ENCODE measurements around the gene MRPL55.

Gene MRPL55

DNA sequence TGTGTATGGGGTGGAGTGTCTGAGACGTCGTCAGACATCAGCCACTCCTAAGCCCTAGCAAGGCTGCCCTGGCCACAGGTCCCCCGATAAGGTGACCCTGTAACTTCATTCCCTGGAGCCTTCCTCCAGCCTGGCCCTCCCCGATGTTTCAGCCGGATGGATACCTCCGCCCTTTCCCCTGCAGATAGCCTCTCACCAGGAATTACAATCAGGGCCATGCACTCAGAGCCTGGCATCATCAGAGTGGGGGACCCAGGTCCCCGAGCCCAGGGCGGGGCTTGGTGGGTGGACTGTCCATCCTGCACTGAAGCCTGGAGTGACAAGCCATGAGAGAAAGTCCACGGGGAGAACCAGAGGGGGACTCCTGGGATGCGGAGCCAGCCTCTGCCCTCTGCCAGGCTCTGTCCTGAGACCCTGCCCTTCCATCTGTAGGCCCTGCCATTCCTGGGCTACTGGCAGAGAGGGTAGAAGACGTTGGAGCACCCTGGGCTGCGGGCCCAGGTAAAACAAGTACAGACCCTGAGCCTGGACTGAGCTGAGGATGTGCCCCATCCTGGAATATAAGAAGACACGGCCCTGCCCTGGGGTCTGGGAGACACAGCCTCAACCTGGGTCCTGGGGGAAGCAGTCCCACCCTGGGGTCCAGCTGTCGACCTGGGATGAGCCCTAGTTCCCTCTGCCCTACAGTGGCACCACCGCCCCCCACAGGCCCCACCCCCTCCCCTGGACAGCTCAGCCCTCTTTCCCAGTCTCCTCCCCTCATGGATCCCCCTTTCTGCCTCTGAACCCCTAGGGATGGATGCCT is 43.4 kb downstream of the MRPL55 start:
- Histone ChIP-seq H3K18ac (ENCODE audit: low read length) (no peak overlapping the region), H3K27me3 (ENCODE audit: insufficient read depth, low read length, poor library complexity) (peaks cover 8% of the 10 kb centered on the region), H3K4me1 (ENCODE audit: control insufficient read depth, low read depth, low read length) (peaks cover 6% of the 10 kb centered on the region), H3K79me2 (ENCODE audit: control insufficient read depth, insufficient read depth, low read length) (no peaks in the 10 kb centered on the region), H2BK120ac (ENCODE audit: low read depth, low read length) (no peak overlapping the region), H3K9ac (ENCODE audit: low read length) (no peak overlapping the region), H3K4me3 (ENCODE audit: low read length) (no peak overlapping the region), H3K56ac (ENCODE audit: low read length) (peak overlapping the region; percentile 34), H2BK15ac (replicated peaks; ENCODE audit: low read depth) (no peak overlapping the region), H3K36me3 (ENCODE audit: control insufficient read depth, insufficient read depth, low read length) (no peaks in the 10 kb centered on the region), H4K8ac (ENCODE audit: low read depth, low read length) (no peak overlapping the region), H2BK5ac (ENCODE audit: low read length) (no peak overlapping the region), H2AK5ac (ENCODE audit: low read length) (no peak overlapping the region), H3K79me1 (ENCODE audit: low read length) (no peaks in the 10 kb centered on the region), H3K23ac (ENCODE audit: low read length) (no peak overlapping the region), H3K27ac (ENCODE audit: low read depth, low read length) (no peak overlapping the region), H3K4ac (ENCODE audit: low read depth, low read length) (no peak overlapping the region), H4K5ac (ENCODE audit: low read length) (no peak overlapping the region), H3K4me2 (ENCODE audit: low read length) (no peak overlapping the region)
- no peak for DNase-seq
- no CpG with 5 or more reads among the region's 15 CpGs for WGBS (ENCODE audit: extremely low coverage, insufficient coverage, low lambda C conversion rate)

DNA sequence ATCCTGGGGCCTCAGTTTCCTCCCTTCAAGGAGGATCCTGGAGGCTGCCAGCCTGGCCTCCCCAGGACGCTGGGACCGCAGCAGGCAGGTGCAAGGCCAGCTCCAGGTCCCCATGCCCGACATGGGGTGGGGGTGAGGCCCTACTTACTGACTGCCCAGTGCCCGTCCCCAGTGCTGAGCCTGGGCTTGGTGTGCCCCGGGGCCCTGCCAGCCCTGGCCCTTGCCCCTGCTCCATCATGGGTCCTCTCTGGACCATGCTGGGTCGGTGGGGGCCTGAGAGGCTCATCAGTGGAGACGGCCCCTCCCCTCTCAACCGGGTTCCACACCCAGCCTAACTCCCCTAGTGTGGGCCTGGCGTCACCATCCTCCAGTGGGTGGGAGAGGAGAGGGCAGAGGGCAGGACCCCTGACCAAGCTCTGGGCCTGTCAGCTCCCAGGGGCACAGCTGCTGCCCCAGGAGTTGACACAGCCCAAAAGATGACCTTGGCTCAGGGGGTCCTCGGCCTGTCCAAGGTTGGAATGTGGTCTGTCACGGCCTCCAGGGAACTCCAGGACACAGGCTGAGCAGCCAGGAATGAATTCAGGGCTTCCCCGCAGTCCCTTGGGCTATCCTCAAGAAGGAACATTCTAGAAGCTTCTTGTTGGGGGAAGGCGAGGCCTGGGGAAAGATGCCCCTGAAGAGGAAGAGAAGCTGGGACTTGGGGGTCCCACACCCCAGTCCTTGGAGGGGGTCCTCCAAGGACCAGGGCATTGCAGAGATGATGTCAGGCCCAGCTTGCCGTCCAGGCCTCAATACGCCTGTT is 44.2 kb downstream of the MRPL55 start:
- H3K4me2 ChIP-seq (ENCODE audit: low read length), result no peak overlapping the region
- H3K27ac ChIP-seq (ENCODE audit: low read depth, low read length), result no peak overlapping the region
- no peak overlapping the region for H2BK5ac ChIP-seq (ENCODE audit: low read length)
- H3K4ac ChIP-seq (ENCODE audit: low read depth, low read length), result no peak overlapping the region
- peak overlapping the region; percentile 34 for H3K56ac ChIP-seq (ENCODE audit: low read length)
- H3K79me2 ChIP-seq (ENCODE audit: control insufficient read depth, insufficient read depth, low read length), result no peaks in the 10 kb centered on the region
- DNase-seq, result no peak
- H3K27me3 ChIP-seq (ENCODE audit: insufficient read depth, low read length, poor library complexity), result peaks cover 5% of the 10 kb centered on the region
- no peak overlapping the region for H4K5ac ChIP-seq (ENCODE audit: low read length)
- H2BK15ac ChIP-seq (replicated peaks; ENCODE audit: low read depth), result no peak overlapping the region
- no peak overlapping the region for H3K23ac ChIP-seq (ENCODE audit: low read length)
- peaks cover 6% of the 10 kb centered on the region for H3K4me1 ChIP-seq (ENCODE audit: control insufficient read depth, low read depth, low read length)
- H3K79me1 ChIP-seq (ENCODE audit: low read length), result no peaks in the 10 kb centered on the region
- no peak overlapping the region for H4K8ac ChIP-seq (ENCODE audit: low read depth, low read length)
- H3K18ac ChIP-seq (ENCODE audit: low read length), result no peak overlapping the region
- no peak overlapping the region for H2AK5ac ChIP-seq (ENCODE audit: low read length)
- H3K9ac ChIP-seq (ENCODE audit: low read length), result no peak overlapping the region
- H2BK120ac ChIP-seq (ENCODE audit: low read depth, low read length), result no peak overlapping the region
- H3K36me3 ChIP-seq (ENCODE audit: control insufficient read depth, insufficient read depth, low read length), result no peaks in the 10 kb centered on the region
- no peak overlapping the region for H3K4me3 ChIP-seq (ENCODE audit: low read length)
- WGBS (ENCODE audit: extremely low coverage, insufficient coverage, low lambda C conversion rate), result no CpG with 5 or more reads among the region's 15 CpGs

DNA sequence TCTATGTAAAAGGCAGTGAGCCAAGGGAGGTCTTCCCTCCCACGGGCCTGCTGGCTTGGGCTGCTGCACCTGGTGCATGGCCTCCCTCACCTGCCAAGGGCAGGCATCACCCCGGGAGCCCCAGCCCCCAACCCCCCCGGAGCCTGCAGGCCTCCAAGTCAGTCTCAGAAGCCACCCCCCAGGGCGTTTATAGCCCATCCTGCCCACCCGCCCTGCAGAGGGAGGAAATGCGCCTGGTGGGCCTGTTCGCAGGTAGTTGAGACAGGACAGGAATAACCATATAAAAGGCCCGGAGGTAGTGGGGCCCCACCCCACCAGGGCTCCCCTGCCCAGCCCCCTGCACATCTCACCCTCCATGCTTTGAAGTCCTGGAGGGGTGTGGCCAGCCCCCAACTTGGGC is 44.8 kb downstream of the MRPL55 start:
- DNase-seq, result no peak

DNA sequence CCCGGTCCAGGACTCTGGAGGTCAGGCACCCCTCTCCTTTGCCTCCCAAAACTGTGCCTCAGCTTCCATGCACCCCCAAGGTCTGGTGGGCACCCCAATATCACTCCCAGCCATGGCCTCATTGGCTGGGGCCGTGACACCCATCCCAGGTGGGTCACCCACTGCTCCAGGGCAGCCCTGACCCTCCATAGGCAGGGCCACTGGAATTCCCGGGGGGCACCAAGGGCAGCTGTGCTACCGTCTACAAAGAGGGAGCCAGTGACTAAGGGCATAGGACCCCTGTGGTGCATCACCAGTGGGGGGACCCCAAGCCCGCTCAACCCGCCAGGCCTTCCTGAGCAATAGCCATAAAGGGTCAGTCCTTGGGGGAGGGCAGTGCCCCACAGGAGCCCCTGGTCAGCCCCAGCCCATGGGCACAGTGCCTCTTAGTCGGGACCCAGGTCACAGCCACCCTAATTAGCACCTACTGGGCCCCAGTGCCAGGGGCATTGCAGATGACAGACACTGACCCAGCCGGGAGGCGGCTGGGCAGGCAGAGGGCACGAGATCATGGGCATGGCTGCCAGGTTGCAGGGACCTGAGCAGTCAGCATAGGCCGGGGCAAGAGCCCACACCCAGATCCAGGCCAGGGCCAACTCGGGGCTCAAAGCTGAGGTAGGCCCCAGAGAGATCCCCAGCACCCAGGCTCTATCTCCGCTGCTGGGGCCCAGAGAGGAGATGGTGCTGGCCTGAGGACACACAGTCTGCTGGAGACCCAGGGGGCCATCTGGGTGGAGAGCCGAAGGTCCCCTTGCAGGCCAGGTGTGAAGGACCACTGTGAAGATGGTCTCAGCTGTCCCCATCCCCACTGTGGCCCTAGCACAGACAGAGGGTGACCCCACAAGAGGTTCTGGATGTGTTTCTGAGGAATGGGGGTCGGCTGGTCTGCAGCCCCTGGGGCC is 45.6 kb downstream of the MRPL55 start:
- H4K5ac ChIP-seq (ENCODE audit: low read length), result no peak overlapping the region
- H3K4me2 ChIP-seq (ENCODE audit: low read length), result no peak overlapping the region
- H3K4me3 ChIP-seq (ENCODE audit: low read length), result no peak overlapping the region
- no peak overlapping the region for H2AK5ac ChIP-seq (ENCODE audit: low read length)
- no peaks in the 10 kb centered on the region for H3K79me2 ChIP-seq (ENCODE audit: control insufficient read depth, insufficient read depth, low read length)
- H3K27ac ChIP-seq (ENCODE audit: low read depth, low read length), result no peak overlapping the region
- H2BK15ac ChIP-seq (replicated peaks; ENCODE audit: low read depth), result no peak overlapping the region
- H3K36me3 ChIP-seq (ENCODE audit: control insufficient read depth, insufficient read depth, low read length), result no peaks in the 10 kb centered on the region
- no peak overlapping the region for H3K23ac ChIP-seq (ENCODE audit: low read length)
- H3K4ac ChIP-seq (ENCODE audit: low read depth, low read length), result no peak overlapping the region
- peaks cover 6% of the 10 kb centered on the region for H3K4me1 ChIP-seq (ENCODE audit: control insufficient read depth, low read depth, low read length)
- H3K9ac ChIP-seq (ENCODE audit: low read length), result no peak overlapping the region
- H2BK5ac ChIP-seq (ENCODE audit: low read length), result no peak overlapping the region
- H2BK120ac ChIP-seq (ENCODE audit: low read depth, low read length), result no peak overlapping the region
- no peak overlapping the region for H4K8ac ChIP-seq (ENCODE audit: low read depth, low read length)
- WGBS (ENCODE audit: extremely low coverage, insufficient coverage, low lambda C conversion rate), result no CpG with 5 or more reads among the region's 15 CpGs
- H3K18ac ChIP-seq (ENCODE audit: low read length), result no peak overlapping the region
- no peaks in the 10 kb centered on the region for H3K27me3 ChIP-seq (ENCODE audit: insufficient read depth, low read length, poor library complexity)
- no peak for DNase-seq
- H3K56ac ChIP-seq (ENCODE audit: low read length), result no peak overlapping the region
- no peaks in the 10 kb centered on the region for H3K79me1 ChIP-seq (ENCODE audit: low read length)

More for the DNA sequence above, 44.8 kb downstream of the MRPL55 start:
- Histone ChIP-seq H3K18ac (ENCODE audit: low read length) (no peak overlapping the region), H3K9ac (ENCODE audit: low read length) (no peak overlapping the region), H2AK5ac (ENCODE audit: low read length) (no peak overlapping the region), H3K27me3 (ENCODE audit: insufficient read depth, low read length, poor library complexity) (peaks cover 3% of the 10 kb centered on the region), H4K5ac (ENCODE audit: low read length) (no peak overlapping the region), H4K8ac (ENCODE audit: low read depth, low read length) (no peak overlapping the region), H3K27ac (ENCODE audit: low read depth, low read length) (no peak overlapping the region), H2BK120ac (ENCODE audit: low read depth, low read length) (no peak overlapping the region), H3K56ac (ENCODE audit: low read length) (no peak overlapping the region), H3K4ac (ENCODE audit: low read depth, low read length) (no peak overlapping the region), H3K4me1 (ENCODE audit: control insufficient read depth, low read depth, low read length) (peaks cover 6% of the 10 kb centered on the region), H3K4me3 (ENCODE audit: low read length) (no peak overlapping the region), H3K23ac (ENCODE audit: low read length) (no peak overlapping the region), H2BK5ac (ENCODE audit: low read length) (no peak overlapping the region), H3K36me3 (ENCODE audit: control insufficient read depth, insufficient read depth, low read length) (no peaks in the 10 kb centered on the region), H3K4me2 (ENCODE audit: low read length) (no peak overlapping the region), H2BK15ac (replicated peaks; ENCODE audit: low read depth) (no peak overlapping the region), H3K79me2 (ENCODE audit: control insufficient read depth, insufficient read depth, low read length) (no peaks in the 10 kb centered on the region), H3K79me1 (ENCODE audit: low read length) (no peaks in the 10 kb centered on the region)
- WGBS (ENCODE audit: extremely low coverage, insufficient coverage, low lambda C conversion rate), result no CpG with 5 or more reads among the region's 8 CpGs

DNA sequence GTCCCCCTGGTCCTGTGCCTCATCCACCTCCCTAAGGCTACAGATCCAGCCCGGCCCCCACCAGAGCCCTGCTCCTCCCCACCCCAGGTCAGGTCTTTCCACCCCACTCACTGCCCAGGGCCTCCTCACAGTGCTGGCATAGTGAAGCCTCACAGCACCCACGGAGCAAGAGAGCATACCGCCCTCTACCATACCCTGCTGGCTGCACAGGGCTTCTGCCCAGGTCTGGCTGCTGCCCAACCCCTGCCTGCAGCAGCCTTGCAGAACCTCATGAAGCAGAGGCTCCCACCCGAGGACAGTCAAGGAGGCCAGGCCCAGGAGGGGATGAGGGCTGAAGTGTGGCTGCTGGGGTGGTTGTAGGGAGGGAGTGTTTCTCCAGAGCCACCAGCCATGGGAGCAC is 46.3 kb downstream of the MRPL55 start:
- Histone ChIP-seq H3K36me3 (ENCODE audit: control insufficient read depth, insufficient read depth, low read length) (no peaks in the 10 kb centered on the region), H4K8ac (ENCODE audit: low read depth, low read length) (no peak overlapping the region), H3K27ac (ENCODE audit: low read depth, low read length) (no peak overlapping the region), H2BK120ac (ENCODE audit: low read depth, low read length) (no peak overlapping the region), H3K79me2 (ENCODE audit: control insufficient read depth, insufficient read depth, low read length) (no peaks in the 10 kb centered on the region), H3K56ac (ENCODE audit: low read length) (no peak overlapping the region), H3K23ac (ENCODE audit: low read length) (no peak overlapping the region), H2AK5ac (ENCODE audit: low read length) (no peak overlapping the region), H3K27me3 (ENCODE audit: insufficient read depth, low read length, poor library complexity) (no peaks in the 10 kb centered on the region), H2BK15ac (replicated peaks; ENCODE audit: low read depth) (no peak overlapping the region), H3K79me1 (ENCODE audit: low read length) (no peaks in the 10 kb centered on the region), H3K4me3 (ENCODE audit: low read length) (no peak overlapping the region), H4K5ac (ENCODE audit: low read length) (no peak overlapping the region), H3K4me1 (ENCODE audit: control insufficient read depth, low read depth, low read length) (peaks cover 6% of the 10 kb centered on the region), H3K4ac (ENCODE audit: low read depth, low read length) (no peak overlapping the region), H3K4me2 (ENCODE audit: low read length) (no peak overlapping the region), H2BK5ac (ENCODE audit: low read length) (no peak overlapping the region), H3K9ac (ENCODE audit: low read length) (no peak overlapping the region), H3K18ac (ENCODE audit: low read length) (no peak overlapping the region)
- WGBS (ENCODE audit: extremely low coverage, insufficient coverage, low lambda C conversion rate), result no CpG with 5 or more reads among the region's 4 CpGs
- no peak for DNase-seq

Data from mesendoderm (in vitro differentiated cells).